ENCODE results near the gene ATP10A. TPM values are rescaled to one million over a fixed set of nuclear protein-coding genes. Genes with fewer than 3 reads are reported as not detected.

Gene ATP10A
- total RNA-seq, 4 donors from 2014 or later, result 8.1 to 36.0 (median 17.9) TPM

GRCh38 chr15:25771338-25771706, 91.8 kb downstream of the ATP10A start:
- DNase-seq (ENCODE audit: low spot score in 2 of 2), result no peak
- Histone ChIP-seq H3K4me1 (peaks cover 0 to 24% (median 0%) of the 10 kb centered on the region in 4 donors), H3K27ac (no peak overlapping the region), H3K27me3 (no peaks in the 10 kb centered on the region), H3K4me3 (no peak overlapping the region), H3K9me3 (no peaks in the 10 kb centered on the region), H3K36me3 (no peaks in the 10 kb centered on the region)
- TF ChIP-seq EP300 (IDR thresholded peaks at IDR 0.05), result no peak
- no peak for TF ChIP-seq CTCF (IDR thresholded peaks at IDR 0.05)
- no peak for TF ChIP-seq POLR2A (IDR thresholded peaks at IDR 0.05)
- 52 to 71% methylated on average over 1 of the region's 1 CpG for WGBS, 2 donors

- H3K4me1 ChIP-seq, result peaks cover 0 to 20% (median 0%) of the 10 kb centered on the region in 4 donors
- no peaks in the 10 kb centered on the region for H3K36me3 ChIP-seq
- no peak for DNase-seq (ENCODE audit: low spot score in 2 of 2)
- WGBS, 2 donors, result 66 to 68% methylated on average over 14 of the region's 14 CpGs
- no peaks in the 10 kb centered on the region for H3K9me3 ChIP-seq
- no peaks in the 10 kb centered on the region for H3K27me3 ChIP-seq
- no peak overlapping the region for H3K27ac ChIP-seq
- no peak overlapping the region for H3K4me3 ChIP-seq
- TF ChIP-seq EP300 (IDR thresholded peaks at IDR 0.05) (no peak), POLR2A (IDR thresholded peaks at IDR 0.05) (no peak), CTCF (IDR thresholded peaks at IDR 0.05) (no peak)
These were observed 92.3 kb downstream of the ATP10A start for GRCh38 chr15:25770618-25771337.

- Histone ChIP-seq H3K27ac (no peak overlapping the region), H3K4me3 (no peak overlapping the region), H3K36me3 (no peaks in the 10 kb centered on the region), H3K9me3 (no peaks in the 10 kb centered on the region), H3K27me3 (no peaks in the 10 kb centered on the region), H3K4me1 (peaks cover 0 to 13% (median 0%) of the 10 kb centered on the region in 4 donors)
- 94 to 97% methylated on average over 12 to 13 of the region's 14 CpGs for WGBS, 2 donors
- DNase-seq (ENCODE audit: low spot score in 2 of 2), result no peak
- TF ChIP-seq POLR2A (IDR thresholded peaks at IDR 0.05) (no peak), EP300 (IDR thresholded peaks at IDR 0.05) (no peak), CTCF (IDR thresholded peaks at IDR 0.05) (no peak)
These were observed 93.1 kb downstream of the ATP10A start for GRCh38 chr15:25770031-25770430.

GRCh38 chr15:25768271-25768670, 94.9 kb downstream of the ATP10A start:
- H3K4me3 ChIP-seq, result no peak overlapping the region
- TF ChIP-seq CTCF (IDR thresholded peaks at IDR 0.05) (no peak), EP300 (IDR thresholded peaks at IDR 0.05) (no peak), POLR2A (IDR thresholded peaks at IDR 0.05) (no peak)
- H3K4me1 ChIP-seq, result peaks cover 0 to 11% (median 0%) of the 10 kb centered on the region in 4 donors
- no peak for DNase-seq (ENCODE audit: low spot score in 2 of 2)
- WGBS, 2 donors, result 89 to 100% methylated on average over 1 of the region's 1 CpG
- no peaks in the 10 kb centered on the region for H3K27me3 ChIP-seq
- H3K27ac ChIP-seq, result no peak overlapping the region
- H3K36me3 ChIP-seq, result peaks cover 0 to 9% (median 0%) of the 10 kb centered on the region in 3 donors
- H3K9me3 ChIP-seq, result peaks cover 0 to 4% (median 0%) of the 10 kb centered on the region in 4 donors

- H3K9me3 ChIP-seq, result peaks cover 0 to 4% (median 0%) of the 10 kb centered on the region in 4 donors
These were observed 95.6 kb downstream of the ATP10A start for GRCh38 chr15:25767356-25768151.

More at GRCh38 chr15:25767356-25768151, 95.6 kb downstream of the ATP10A start:
- no peak overlapping the region for H3K27ac ChIP-seq
- no peaks in the 10 kb centered on the region for H3K27me3 ChIP-seq
- H3K4me1 ChIP-seq, result peaks cover 0 to 11% (median 0%) of the 10 kb centered on the region in 4 donors
- peaks cover 0 to 9% (median 0%) of the 10 kb centered on the region in 3 donors for H3K36me3 ChIP-seq
- H3K4me3 ChIP-seq, result no peak overlapping the region
- WGBS, 2 donors, result 87 to 90% methylated on average over 11 to 13 of the region's 13 CpGs
- no peak for DNase-seq (ENCODE audit: low spot score in 2 of 2)
- TF ChIP-seq POLR2A (IDR thresholded peaks at IDR 0.05) (no peak), EP300 (IDR thresholded peaks at IDR 0.05) (no peak), CTCF (IDR thresholded peaks at IDR 0.05) (no peak)
